ENCODE data around the gene ATF6B. TPM values are rescaled to one million over a fixed set of nuclear protein-coding genes. Genes with fewer than 3 reads are reported as not detected.
A peak's percentile ranks its signal among the peaks of the same experiment; 100 is the strongest.

Gene ATF6B
- total and polyA plus RNA-seq, 2 experiments from 2014 or later: 24.9 to 26.1 TPM

GRCh38 chr6:32105433-32105832 lies 22.6 kb downstream of the ATF6B start:
- Mint-ChIP-seq H3K27me3 (ENCODE audit: insufficient read depth, low read depth, poor library complexity) (peaks cover 17% of the 10 kb centered on the region), H3K4me3 (no peak overlapping the region)

GRCh38 chr6:32102255-32102654 lies 25.8 kb downstream of the ATF6B start:
- Mint-ChIP-seq H3K27me3 (ENCODE audit: insufficient read depth, low read depth, poor library complexity) (peaks cover 9% of the 10 kb centered on the region), H3K4me1 (no peaks in the 10 kb centered on the region), H3K4me3 (no peak overlapping the region), H3K9me3 (peaks cover 2% of the 10 kb centered on the region; the same call in 1 of the 3 replicates), H3K27ac (no peak overlapping the region), H3K36me3 (ENCODE audit: low read depth) (no peaks in the 10 kb centered on the region)
- no peaks in the 10 kb centered on the region; the same call in 1 of the 2 replicates for H4K20me1 ChIP-seq (replicated peaks; ENCODE audit: insufficient read depth)
- no peak overlapping the region for H3K27ac ChIP-seq (ENCODE audit: low read depth)
- H3K4me1 ChIP-seq (ENCODE audit: insufficient read depth): no peaks in the 10 kb centered on the region
- H2AFZ ChIP-seq: no peak overlapping the region
- no peak for DNase-seq (ENCODE audit: low spot score)
- no peak overlapping the region for H3K4me3 ChIP-seq
- ATAC-seq: no peak
- H3K4me2 ChIP-seq: no peak overlapping the region
- H3F3A ChIP-seq (replicated peaks; ENCODE audit: low read depth): no peaks in the 10 kb centered on the region
- no peaks in the 10 kb centered on the region; the same call in 1 of the 2 replicates for H3K9me2 ChIP-seq (ENCODE audit: insufficient read depth)
- no peaks in the 10 kb centered on the region for H3K36me3 ChIP-seq (ENCODE audit: insufficient read depth)
- no peaks in the 10 kb centered on the region for H3K79me2 ChIP-seq (replicated peaks; ENCODE audit: insufficient read depth)
- peaks cover 11% of the 10 kb centered on the region for H3K27me3 ChIP-seq (ENCODE audit: insufficient read depth)
- TF ChIP-seq JUNB (IDR thresholded peaks at IDR 0.05; ENCODE audit: unreplicated experiment) (no peak), POLR2AphosphoS5 (IDR thresholded peaks at IDR 0.05; ENCODE audit: low read depth) (no peak), ZNF331 (CRISPR knock-in tag; IDR thresholded peaks at IDR 0.05; ENCODE audit: low read depth) (no peak), STAT1 (IDR thresholded peaks at IDR 0.05; ENCODE audit: unreplicated experiment) (no peak), REST (IDR thresholded peaks at IDR 0.05; ENCODE audit: unreplicated experiment) (no peak), EZH2 (IDR thresholded peaks at IDR 0.05; ENCODE audit: low read depth, unreplicated experiment) (no peak), ZNF114 (CRISPR knock-in tag; IDR thresholded peaks at IDR 0.05) (no peak), ETS1 (IDR thresholded peaks at IDR 0.05) (no peak), EZH2phosphoT487 (IDR thresholded peaks at IDR 0.05; ENCODE audit: unreplicated experiment) (no peak), CTCF (conservative IDR thresholded peaks at IDR 0.05; ENCODE audit: low read depth in 2 of 2) (no peak)

More at GRCh38 chr6:32105433-32105832, 22.6 kb downstream of the ATF6B start:
- DNase-seq (ENCODE audit: low spot score) (no peak), ATAC-seq (peak; percentile 14; the same call in 2 of the 3 replicates)
- Mint-ChIP-seq H3K4me1 (peaks cover 21% of the 10 kb centered on the region), H3K36me3 (ENCODE audit: low read depth) (no peaks in the 10 kb centered on the region), H3K9me3 (peaks cover 2% of the 10 kb centered on the region; the same call in 1 of the 3 replicates), H3K27ac (no peak overlapping the region)
- TF ChIP-seq REST (IDR thresholded peaks at IDR 0.05; ENCODE audit: unreplicated experiment) (peak; percentile 84), POLR2AphosphoS5 (IDR thresholded peaks at IDR 0.05; ENCODE audit: low read depth) (no peak)
- H3K36me3 ChIP-seq (ENCODE audit: insufficient read depth): no peaks in the 10 kb centered on the region
- no peak overlapping the region for H3K4me3 ChIP-seq
- H3K4me2 ChIP-seq: no peak overlapping the region
- H3K4me1 ChIP-seq (ENCODE audit: insufficient read depth): peaks cover 13% of the 10 kb centered on the region; the same call in 1 of the 2 replicates
- H3F3A ChIP-seq (replicated peaks; ENCODE audit: low read depth): no peaks in the 10 kb centered on the region
- H3K27me3 ChIP-seq (ENCODE audit: insufficient read depth): peaks cover 8% of the 10 kb centered on the region; the same call in 1 of the 2 replicates
- H4K20me1 ChIP-seq (replicated peaks; ENCODE audit: insufficient read depth): no peaks in the 10 kb centered on the region; the same call in 1 of the 2 replicates
- no peaks in the 10 kb centered on the region; the same call in 1 of the 2 replicates for H3K9me2 ChIP-seq (ENCODE audit: insufficient read depth)
- no peak overlapping the region for H3K27ac ChIP-seq (ENCODE audit: low read depth)
- H3K79me2 ChIP-seq (replicated peaks; ENCODE audit: insufficient read depth): no peaks in the 10 kb centered on the region
- no peak overlapping the region for H2AFZ ChIP-seq

All from GM23338 (cell line).